ENCODE data around the gene BICD2.

The BICD2 gene

GRCh38 chr9:92706218-92706940 lies 58.3 kb downstream of the BICD2 start:
- H3K4me3 ChIP-seq (replicated peaks; ENCODE audit: low read depth, low read length), result no peak overlapping the region
- DNase-seq (ENCODE audit: low read depth), result peak; percentile 30
- peak; percentile 46 for TF ChIP-seq CTCF (IDR thresholded peaks at IDR 0.05; ENCODE audit: low read length, missing control alignments)

DNA sequence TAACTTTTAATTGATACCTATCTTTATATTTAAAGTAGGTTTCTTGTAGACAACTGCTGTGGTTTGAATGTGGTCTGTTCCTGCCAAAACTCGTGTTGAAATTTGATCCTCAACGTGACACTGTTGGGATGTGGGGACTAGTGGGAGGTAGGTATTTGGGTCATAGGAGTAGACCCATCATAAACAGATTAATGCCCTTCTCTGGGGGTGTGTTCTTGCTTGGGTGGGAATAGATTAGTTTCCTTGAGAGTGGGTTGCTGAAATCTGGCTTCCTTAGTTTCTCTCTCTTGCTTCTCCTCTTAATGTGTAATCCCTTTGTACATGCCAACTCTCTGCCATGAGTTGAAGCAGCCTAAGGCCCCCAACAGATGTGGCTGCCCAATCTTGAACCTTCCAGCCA lies 60.1 kb downstream of the BICD2 start:
- DNase-seq (ENCODE audit: low read depth), result no peak
- no peak overlapping the region for H3K4me3 ChIP-seq (replicated peaks; ENCODE audit: low read depth, low read length)
- TF ChIP-seq CTCF (IDR thresholded peaks at IDR 0.05; ENCODE audit: low read length, missing control alignments), result no peak

DNA sequence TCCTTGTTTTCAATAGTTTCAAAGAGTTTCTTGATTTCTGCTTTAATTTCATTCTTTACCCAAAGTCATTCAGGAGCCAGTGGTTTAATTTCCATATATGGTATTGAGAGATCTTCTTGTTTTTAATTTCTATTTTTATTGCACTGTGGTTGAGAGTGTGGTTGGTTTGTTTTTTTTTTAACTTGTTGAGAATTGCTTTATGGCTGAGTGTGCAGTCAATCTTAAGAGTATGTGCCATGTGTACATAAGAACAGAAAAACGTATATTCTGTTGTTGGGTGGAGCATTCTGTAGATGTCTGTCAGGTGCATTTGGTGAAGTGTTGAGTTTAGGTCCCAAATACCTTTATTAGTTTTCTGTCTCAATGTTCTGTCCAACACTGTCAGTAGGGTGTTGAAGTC lies 68.0 kb downstream of the BICD2 start:
- TF ChIP-seq CTCF (IDR thresholded peaks at IDR 0.05; ENCODE audit: low read length, missing control alignments), result no peak
- DNase-seq (ENCODE audit: low read depth), result no peak
- no peak overlapping the region for H3K4me3 ChIP-seq (replicated peaks; ENCODE audit: low read depth, low read length)

GRCh38 chr9:92686954-92687353 lies 77.7 kb downstream of the BICD2 start:
- TF ChIP-seq CTCF (IDR thresholded peaks at IDR 0.05; ENCODE audit: low read length, missing control alignments), result peak; percentile 22
- peak; percentile 11 for DNase-seq (ENCODE audit: low read depth)
- no peak overlapping the region for H3K4me3 ChIP-seq (replicated peaks; ENCODE audit: low read depth, low read length)

DNA sequence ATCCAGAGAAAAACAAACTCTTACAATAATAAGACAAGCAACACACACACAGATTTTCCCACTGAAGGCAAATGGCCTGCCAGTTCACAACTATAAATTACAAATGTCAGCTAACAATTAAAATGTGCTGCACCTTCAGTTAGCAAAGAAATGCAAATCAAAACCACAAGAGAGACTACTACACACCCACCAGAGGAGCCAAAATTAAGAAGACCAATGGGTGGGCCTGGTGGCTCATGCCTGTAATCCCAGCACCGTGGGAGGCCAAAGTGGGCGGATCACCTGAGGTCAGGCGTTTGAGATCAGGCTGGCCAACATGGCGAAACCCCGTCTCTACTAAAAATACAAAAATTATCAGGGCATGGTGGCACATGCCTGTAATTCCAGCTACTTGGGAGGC lies 79.6 kb downstream of the BICD2 start:
- no peak for TF ChIP-seq CTCF (IDR thresholded peaks at IDR 0.05; ENCODE audit: low read length, missing control alignments)
- H3K4me3 ChIP-seq (replicated peaks; ENCODE audit: low read depth, low read length), result no peak overlapping the region
- no peak for DNase-seq (ENCODE audit: low read depth)

GRCh38 chr9:92682269-92682668 lies 82.4 kb downstream of the BICD2 start:
- DNase-seq (ENCODE audit: low read depth), result no peak
- no peak overlapping the region for H3K4me3 ChIP-seq (replicated peaks; ENCODE audit: low read depth, low read length)
- TF ChIP-seq CTCF (IDR thresholded peaks at IDR 0.05; ENCODE audit: low read length, missing control alignments), result no peak
